GM23248 (cell line): ENCODE data around the gene SLC38A2.

Source experiments
- EZH2 ChIP-seq: fragments of 200-600 bp; sonication (generic); IDR thresholded peaks from 2 replicates; pipeline ENCODE4 v1.6.1; 2018; ENCODE audit warnings: antibody characterized with exemption, mild to moderate bottlenecking; ENCODE audit not compliant: insufficient read depth, poor library complexity, severe bottlenecking
- EZH2phosphoT487 ChIP-seq: fragments of 200-600 bp; sonication (generic); IDR thresholded peaks from 2 replicates; pipeline ENCODE4 v1.6.1; 2018; ENCODE audit warnings: antibody characterized with exemption, moderate library complexity, mild to moderate bottlenecking, low read depth; ENCODE audit not compliant: insufficient read depth

DNA sequence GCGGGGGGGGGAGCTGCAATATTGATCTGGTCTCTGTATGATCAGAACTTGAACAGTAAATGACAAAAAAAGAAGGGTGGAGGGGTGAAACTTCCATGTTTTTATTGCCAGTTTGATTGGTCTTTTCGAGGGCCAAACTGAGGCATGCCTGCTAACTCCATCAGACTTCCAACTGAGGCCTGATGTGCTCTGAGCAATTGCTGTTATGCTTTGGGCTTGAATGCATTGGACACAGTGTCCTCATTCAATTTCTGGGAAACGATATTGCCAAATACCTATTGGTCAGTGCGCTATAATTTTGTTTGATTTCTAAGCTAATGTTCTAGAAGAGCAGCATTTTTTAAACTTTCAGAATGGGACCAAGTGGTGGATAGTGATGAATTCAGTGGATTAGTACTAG is 2.1 kb upstream of the SLC38A2 start:
- TF ChIP-seq EZH2 (no peak), EZH2phosphoT487 (no peak)
